GM12873 (cell line): ENCODE results near the gene PLAAT3.

ENCODE experiments used
- TF ChIP-seq, protein P1 (sequence below): IDR thresholded peaks from 2 replicates; pipeline ENCODE4 v1.5.1; 2012; ENCODE audit warnings: low read depth, mild to moderate bottlenecking, moderate library complexity, low read length, control low read depth; ENCODE audit not compliant: insufficient read depth; ENCODE audit errors: missing control alignments

The PLAAT3 gene

DNA sequence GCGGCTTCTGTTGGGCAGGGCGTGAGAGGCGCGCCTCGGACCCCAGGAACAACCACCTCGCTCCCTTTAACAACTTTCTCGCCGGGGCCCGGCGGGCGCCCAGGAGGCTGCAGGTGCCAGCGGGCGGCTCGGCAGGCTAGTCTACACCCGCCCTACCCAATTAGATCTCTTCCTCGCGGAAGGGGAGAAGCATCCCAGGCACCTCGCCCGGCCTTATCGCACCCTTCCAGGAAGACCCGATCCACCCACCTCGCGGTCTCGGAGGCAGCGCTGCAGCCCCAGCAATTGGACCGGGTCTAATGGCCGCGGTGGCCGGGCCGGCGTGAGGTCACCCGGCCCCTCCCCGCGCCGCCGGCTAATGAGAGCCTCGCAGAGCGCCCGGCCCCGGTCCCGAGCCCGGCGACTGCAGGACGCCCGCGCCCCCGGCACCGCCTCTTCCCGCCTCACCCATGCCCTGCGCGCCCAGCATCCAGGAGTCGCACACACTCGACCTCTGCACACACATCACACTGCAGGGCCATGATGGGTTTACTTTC, at the start of gene PLAAT3:
Gene PLAAT3 (minus strand): TSS at position 298 of the 536 bp plus-strand sequence. CDS start 419 bp downstream, outside the sequence.
- TF ChIP-seq, protein P1, sequence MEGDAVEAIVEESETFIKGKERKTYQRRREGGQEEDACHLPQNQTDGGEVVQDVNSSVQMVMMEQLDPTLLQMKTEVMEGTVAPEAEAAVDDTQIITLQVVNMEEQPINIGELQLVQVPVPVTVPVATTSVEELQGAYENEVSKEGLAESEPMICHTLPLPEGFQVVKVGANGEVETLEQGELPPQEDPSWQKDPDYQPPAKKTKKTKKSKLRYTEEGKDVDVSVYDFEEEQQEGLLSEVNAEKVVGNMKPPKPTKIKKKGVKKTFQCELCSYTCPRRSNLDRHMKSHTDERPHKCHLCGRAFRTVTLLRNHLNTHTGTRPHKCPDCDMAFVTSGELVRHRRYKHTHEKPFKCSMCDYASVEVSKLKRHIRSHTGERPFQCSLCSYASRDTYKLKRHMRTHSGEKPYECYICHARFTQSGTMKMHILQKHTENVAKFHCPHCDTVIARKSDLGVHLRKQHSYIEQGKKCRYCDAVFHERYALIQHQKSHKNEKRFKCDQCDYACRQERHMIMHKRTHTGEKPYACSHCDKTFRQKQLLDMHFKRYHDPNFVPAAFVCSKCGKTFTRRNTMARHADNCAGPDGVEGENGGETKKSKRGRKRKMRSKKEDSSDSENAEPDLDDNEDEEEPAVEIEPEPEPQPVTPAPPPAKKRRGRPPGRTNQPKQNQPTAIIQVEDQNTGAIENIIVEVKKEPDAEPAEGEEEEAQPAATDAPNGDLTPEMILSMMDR = no peak

DNA sequence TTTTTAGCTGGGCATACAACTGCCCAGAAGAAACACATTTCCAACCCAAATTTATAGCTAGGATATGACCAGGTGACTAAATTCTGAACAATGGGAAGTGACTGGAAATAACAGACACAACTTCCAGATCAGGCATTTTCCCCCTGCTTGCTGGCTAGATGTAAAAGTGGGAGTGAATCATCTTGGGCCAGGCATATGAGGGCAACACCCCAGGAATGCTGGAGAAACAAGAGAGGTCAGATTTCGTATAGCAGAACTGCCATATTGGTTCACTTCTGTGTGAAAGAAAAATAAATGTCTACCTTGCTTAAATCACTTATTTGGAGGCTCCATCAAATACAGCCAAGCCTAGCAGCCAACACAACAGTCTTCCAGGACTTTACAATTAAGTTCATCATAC, 49.6 kb upstream of the PLAAT3 start:
- TF ChIP-seq, protein P1 = no peak

DNA sequence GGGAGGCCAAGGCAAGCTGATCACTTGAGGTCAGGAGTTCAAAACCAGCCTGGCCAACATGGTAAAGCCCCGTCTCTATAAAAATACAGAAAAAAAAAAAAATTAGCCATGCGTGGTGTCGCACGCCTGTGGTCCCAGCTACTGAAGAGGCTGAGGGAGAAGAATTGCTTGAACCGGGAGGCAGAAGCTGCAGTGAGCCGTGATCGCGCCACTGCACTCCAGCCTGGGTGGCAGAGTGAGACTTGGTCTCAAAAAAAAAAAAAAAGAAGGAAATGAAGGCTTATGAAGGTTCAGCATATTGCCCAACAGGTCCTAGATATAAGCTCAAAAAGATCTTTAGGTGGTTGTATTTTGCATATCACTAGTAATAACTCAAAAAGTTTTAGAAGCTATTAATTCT, 46.7 kb upstream of the PLAAT3 start:
- TF ChIP-seq, protein P1 = no peak

DNA sequence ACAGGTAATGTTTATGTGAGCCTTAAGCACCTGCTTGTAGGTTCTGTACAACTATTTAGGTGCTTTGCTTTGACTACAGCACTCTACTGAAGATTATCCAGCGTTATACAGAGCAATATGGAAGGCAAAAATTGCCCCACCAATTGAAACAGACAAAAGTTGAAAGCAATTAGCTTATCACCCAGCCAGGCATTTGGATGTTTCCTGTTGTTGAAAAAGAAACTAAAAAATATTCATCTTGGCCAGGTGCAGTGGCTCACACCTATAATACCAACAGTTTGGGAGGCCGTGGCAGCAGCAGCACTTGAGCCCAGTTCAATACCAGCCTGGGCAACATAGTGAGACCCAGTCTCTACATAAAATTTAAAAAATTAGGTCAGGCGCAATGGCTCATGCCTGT, 38.4 kb upstream of the PLAAT3 start:
- TF ChIP-seq, protein P1 = no peak

DNA sequence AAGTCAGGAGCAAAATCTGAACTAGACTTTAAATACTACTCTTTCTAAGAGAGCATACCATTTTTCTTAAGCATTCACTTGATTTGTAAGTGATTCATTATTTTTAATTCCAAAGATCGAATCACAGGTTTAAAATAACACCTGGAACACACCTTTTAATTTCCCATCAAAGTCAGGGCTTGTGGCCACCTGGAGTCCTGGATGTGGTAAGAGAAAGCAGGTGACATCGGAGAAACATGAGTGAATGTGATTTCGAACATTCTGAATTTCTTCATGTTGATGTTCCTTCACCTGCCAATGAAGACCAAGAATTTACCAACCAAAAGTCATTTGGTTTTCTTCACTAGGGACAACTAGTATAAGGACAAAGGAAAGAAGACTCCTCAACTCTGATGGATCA, 29.0 kb upstream of the PLAAT3 start:
- TF ChIP-seq, protein P1 = no peak

DNA sequence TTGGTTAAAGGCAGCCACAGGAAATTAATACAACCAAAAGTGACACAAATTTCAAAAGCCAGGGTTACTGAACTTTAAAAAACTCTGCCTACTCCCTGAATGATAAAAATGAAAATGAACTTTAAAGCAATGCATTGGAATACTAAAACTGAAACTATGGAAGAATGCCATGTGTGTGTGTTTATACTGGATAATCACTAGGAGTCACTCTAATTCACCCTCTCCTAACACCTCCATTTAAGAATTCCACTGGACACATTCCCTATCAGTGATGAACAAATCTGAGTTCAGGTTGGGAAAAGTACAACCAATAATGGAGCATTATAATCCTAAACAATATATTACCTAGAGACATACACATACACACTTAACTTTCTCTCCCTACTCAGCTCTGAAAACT, 27.5 kb upstream of the PLAAT3 start:
- TF ChIP-seq, protein P1 = no peak

DNA sequence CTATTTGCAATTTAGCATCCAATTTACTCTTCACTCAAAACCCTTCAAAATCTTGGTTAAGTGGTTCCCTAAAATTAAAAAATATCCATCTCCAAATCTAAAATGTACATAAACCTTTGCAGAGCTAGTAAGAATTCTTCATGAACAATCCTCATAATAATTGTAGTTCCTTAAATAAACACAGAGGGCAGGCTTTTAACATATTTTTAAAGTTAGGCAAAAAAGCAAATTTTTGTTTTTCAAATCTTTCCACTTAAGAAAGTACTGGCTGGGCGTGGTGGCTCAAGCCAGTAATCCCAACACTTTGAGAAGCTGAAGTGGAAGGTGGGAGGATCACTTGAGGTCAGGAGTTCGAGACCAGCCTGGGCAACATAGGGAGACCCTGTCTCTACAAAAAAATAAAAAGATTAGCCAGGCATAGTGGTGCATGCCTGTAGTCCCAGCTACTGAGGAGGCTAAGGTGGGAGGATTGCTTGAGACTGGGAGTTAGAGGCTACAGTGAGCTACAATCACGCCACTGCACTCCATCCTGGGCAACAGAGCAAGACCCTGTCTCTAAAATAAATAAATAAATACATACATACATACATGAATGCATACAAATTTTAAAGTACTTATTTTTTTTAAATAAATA, 25.1 kb upstream of the PLAAT3 start:
- TF ChIP-seq, protein P1 = peak; percentile 16
